Inflammatory macrophage treated with lipopolysaccharide for 4 hours (primary cell): ENCODE results near the gene FHOD3.
A peak's percentile ranks its signal among the peaks of the same experiment; 100 is the strongest.
"Not testable (repeated sequence)": the region's sequence is repeated elsewhere in the genome, so short reads cannot be mapped to it uniquely, and the experiment has no call there.

Source experiments
- DNase-seq: peaks from one replicate; pipeline ENCODE4 v3.0.0-alpha.2; 2020

FHOD3 gene

DNA sequence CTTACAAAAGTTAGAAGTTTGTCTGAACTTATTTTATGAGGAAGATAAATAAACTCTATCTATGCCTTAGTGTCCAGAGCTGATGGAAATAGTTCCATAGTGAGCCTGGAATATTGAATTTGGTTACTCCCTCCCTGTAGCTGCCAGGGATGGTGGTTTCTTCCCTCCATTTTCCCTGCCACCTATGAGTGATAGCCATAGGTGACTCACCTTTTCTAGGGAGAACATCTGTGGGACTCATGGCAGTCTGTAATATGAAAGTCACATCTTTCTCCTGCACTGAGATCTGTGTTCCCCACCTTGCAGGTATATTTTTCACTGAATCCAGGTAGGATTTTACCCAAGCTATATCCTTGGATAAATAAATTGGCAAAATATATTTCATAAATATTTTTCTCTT, 382.5 kb downstream of the FHOD3 start:
- DNase-seq: no peak

DNA sequence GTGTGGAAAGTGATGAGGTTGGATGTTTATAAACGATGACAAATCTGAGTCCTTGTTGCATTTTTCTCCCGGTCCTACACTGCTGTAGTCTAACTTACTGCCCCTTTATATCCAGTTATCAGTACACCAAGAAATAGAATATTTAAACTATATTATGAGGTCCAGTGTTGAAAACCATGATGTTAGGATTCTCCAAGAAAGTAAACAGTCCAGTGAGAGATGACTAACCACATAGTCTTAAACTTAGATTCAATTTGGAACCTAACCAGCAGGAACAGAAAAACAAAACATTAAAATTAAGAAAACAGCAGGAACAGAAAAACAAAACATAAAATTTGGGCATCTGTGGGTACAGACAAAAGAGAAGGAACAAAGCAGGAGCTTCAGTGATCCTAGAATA, 388.1 kb downstream of the FHOD3 start:
- no peak for DNase-seq

DNA sequence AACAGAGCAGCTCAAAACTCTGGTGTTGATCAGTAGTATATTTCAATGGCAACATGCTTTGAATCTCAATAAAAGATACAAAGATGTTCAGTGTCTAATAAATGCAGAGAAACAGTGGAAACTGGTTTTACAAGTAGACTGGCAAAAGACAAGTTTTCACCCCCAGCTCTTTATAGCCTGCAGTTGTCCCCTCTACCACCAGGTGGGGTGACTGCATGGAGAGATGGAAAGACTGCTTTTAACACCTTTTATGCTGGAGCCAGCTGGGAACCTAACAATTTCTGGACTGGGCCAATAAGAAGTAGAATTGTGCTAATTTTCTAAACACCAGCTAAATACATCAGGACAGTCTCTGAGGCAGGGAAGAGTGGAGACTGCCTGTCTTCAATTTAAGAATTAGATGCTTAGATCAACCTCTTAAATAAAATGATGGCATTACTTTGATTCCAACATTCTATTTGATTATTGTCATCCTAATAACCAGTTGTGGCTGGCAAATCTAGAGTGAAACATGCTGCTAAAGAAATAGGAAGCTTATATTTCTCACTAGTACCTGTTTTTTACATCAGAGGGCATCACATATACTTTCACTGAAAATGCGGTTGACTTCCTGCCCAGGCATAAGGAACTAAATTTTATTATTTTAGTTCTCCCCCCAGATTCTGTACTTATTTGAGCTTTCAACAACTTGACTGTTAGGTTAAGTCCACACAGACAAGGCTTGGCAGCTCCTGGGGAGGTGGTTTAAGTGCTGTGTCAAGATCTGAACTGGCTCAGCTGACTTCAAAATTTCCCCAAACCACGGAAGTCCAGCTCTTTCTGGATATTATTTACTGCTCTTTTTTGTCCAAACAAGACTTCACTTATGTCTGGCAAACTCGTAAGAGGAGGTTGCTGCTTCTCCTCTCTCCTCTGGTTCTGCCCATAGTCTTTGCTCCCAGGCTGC, 390.8 kb downstream of the FHOD3 start:
- peak; percentile 31 for DNase-seq

GRCh38 chr18:36692371-36692770, 394.9 kb downstream of the FHOD3 start:
- DNase-seq: no peak

DNA sequence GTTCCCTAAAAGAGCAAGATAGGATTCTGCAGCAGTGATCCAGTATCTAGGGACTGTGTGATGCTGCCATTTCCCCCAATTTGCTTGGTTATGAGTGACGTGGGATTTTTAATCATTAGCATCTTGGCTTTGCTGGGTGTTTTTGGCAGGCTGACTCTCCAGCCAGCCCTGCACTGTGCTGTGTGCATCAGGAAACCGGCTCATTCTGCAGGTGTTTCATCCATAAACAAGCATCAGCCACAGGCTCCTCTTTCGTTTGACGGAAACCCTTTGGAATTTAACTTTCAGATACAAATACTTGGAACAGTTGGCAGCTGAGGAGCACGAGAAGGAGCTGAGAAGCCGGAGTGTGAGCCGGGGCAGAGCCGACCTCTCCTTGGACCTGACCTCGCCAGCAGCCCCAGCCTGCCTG, 395.4 kb downstream of the FHOD3 start:
- DNase-seq: no peak

DNA sequence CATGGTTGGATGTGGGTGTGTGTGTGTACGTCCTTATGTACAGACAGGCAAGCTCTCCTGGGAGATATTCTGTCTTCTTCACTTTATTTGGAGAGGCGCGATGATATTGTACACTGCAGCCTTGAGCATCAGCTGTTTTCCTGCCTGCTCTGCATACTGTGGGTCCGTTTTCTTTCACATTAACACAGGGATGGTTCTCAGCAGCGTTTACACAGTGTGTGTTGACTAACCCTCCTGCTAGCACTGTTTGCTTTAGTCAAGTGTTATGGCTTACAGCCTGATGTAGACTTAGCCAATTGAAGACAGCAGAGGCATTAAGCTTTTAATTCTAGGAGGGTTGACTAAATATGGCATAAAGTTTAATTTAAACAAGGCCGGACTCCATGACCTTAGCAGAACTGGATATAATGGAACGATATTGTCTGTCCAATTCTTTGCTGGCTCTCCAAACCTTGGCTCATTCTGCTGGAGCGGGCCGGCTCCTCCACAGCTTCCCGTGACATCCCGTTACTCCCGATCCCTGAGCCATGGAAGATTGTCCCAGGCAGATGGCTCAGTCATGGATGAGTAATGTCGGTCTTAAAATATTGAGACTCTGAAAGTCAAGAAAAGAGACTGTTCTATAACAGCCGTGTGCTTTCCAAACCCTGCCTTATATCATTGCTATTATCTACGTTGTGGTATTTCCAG, 396.6 kb downstream of the FHOD3 start:
- DNase-seq: no peak

DNA sequence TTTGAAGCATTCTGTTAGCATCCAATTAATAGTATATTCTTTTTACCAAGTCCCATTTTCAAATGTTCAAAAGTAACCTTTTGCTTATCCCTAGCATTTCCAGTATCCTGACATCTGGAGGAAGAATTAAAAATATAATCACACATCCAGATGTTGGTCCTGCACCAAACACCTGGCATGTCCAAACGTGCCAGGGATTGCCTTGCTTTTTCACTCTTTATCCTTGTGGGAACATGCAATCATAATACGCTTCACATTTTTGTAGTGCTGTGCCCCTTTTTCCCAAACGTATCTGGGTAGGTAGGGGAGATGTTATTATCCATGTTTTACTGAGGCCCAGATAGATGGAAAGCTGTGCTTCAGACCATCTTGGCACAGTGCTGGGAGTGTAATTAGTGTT, 398.3 kb downstream of the FHOD3 start:
- no peak for DNase-seq

- DNase-seq: no peak
These were observed 400.4 kb downstream of the FHOD3 start for GRCh38 chr18:36697905-36698304.

DNA sequence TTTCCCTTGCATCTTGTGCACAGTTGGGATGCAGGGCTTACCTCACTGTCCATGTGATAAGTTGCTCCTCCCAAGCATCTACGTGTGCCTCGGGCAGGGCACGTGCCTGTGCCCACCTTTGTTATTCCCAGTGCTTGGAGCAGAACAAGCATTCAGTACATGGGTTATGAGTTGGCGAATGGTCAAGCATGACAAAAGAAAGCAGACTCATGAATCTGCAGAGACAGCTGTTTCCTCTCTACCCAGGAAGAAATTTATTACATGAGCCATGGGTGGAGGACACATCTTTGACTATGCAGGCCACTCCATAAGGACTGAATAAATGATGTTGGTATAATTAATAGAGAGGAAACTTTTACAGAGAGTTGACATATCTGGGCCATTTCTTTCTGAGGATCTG, 403.4 kb downstream of the FHOD3 start:
- DNase-seq: no peak

- DNase-seq: no peak
These were observed 405.0 kb downstream of the FHOD3 start for GRCh38 chr18:36702401-36703013.

DNA sequence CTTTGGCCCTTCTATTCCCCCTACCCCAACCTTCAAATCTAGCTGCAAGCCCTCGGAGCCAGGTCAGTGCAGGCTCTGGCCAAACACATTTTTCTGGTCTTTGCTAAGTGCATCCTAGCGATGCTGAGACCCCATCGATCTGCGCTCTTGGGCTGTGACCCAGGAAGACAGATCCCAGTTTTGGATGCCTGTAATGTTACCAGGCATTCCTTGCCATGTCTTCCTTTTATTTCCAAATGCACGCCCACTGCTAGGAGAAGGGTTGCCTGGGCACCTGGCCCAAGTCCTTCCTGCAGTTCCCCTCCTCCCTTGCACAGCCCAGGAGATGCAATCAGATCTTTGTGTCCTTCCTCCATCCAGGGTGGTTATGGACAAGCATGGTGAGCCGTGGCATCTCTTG, 406.6 kb downstream of the FHOD3 start:
- no peak for DNase-seq

- no peak for DNase-seq
These were observed 408.8 kb downstream of the FHOD3 start for GRCh38 chr18:36706134-36706881.

- DNase-seq: no peak
These were observed 410.9 kb downstream of the FHOD3 start for GRCh38 chr18:36708366-36708765.

GRCh38 chr18:36709315-36709714, 411.8 kb downstream of the FHOD3 start:
- no peak for DNase-seq

DNA sequence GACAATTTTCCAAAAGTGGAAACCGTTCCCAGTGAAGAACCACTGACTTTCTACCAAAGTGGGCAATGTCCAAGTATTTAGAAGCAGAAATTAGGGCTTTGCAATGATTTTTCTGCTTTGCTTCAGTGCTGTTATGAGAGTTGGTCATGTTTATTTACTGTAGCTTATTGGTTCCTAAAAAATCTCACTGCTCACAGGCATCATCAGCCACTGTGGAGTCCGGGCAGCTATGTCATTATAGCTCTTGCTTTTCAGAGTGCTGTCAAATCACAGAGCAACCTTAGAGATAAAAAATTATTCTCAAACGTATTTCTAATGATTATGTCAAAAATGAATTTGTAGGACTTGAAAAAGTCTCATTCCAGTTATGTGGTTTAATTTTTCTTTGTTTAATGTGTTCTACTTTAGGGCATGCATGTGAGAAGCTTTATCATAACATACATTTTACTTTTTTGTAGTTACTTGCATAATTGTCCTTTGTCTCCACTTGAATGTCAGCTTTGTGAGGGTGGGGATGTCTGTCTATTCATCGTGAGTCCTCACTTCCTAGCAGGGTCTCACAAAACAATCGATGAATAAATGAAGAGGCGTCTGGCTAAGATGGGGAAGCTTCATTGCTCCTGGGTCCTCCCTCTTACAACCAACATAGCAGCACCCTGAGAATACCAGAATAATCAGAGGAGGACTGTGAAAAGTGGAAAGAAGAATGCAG, 413.7 kb downstream of the FHOD3 start:
- DNase-seq: no peak

DNA sequence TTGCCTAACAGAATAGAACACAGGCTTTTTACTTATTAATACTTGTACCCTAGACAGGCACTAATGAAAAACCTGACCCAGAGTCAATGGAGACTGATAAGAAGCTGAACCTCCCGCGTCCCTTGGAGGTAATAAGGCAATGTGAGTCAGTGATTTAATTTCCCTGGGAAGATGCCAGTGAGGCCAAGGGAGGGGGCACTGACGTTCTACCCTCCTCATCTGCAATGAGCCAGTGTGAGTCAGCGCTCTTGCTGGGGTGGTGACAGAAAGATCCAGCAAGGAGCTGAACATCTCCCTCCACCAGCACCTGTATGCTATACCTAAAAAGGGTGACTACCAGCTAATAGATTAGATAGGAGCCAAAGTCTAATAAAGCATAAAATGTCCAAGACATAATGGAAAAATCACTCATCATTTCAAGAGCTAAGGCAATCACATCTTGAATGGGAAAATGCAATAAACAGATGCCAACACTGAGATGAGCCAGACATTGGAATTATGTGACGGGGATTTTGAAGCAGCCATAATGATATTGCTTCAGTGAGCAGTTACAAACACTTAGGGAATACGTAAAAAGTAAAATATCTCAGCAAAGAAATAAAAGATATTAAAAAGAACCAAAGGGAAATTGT, 414.4 kb downstream of the FHOD3 start:
- no peak for DNase-seq

DNA sequence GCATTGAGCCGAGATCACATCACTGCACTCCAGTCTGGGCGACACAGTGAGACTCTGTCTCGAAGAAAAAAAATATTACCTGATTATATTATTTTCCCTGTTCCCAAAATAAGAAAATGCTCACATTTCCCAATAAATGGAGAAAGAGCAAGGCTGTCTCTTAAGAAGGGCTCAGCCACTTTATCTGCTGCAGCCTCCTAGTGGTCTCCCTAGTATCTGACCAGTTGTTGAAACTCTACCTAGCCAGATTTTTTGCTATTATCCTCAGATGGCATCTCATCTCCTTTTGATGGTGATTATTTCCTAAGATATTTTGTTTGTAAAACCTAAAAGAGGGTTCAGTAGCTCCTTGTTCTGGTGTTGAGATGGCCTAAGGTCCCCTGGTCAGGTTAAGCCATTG, 417.0 kb downstream of the FHOD3 start:
- no peak for DNase-seq

DNA sequence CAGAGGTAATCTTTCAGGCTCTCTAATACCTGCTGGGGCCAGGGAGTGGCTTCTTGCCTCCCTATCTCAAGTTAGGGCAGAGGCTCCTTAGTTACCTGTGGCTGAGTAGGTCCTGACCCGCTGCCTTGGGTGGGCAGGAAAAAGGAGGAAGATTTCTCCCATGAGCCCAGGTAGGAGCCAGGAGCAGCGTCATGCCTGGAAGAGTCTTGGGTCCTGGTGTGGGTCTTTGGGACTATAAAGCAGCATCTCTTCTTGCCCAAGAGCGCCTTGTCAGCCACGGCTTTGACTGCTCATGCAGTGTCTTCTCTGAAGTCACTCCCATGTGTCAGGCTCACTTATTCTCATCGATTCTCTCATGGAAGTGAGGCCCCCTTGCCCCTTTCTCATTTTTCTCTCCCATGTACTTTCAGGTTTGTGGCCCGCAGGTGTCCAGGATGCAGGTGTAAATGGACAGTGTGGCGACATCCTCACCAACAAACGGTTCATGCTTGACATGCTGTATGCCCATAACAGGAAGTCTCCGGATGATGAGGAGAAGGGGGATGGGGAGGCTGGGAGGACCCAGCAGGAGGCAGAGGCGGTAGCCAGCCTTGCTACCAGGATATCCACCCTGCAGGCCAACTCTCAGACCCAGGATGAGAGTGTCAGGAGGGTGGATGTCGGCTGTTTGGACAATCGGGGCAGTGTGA, 420.1 kb downstream of the FHOD3 start:
- no peak for DNase-seq

- DNase-seq: no peak
These were observed 421.3 kb downstream of the FHOD3 start for GRCh38 chr18:36718705-36719328.

DNA sequence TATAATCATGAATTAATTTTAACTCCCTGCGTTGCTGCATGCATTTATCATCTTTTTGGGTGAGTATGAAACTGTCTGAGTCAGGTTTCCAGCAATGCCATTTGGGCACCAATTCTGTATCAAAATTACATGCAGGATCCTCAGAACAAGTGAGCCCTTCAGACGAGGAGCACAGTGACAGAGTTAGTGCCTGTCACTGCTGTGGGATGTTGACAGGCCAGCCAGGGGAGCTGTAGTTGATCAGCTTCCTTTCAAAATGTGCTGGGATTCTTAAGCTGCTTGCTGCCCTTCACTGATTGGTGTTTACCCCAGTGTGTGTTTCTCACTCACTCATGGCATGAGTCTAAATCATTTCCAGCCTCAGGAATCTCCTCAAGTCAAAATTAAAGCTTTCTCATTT, 422.1 kb downstream of the FHOD3 start:
- no peak for DNase-seq

DNA sequence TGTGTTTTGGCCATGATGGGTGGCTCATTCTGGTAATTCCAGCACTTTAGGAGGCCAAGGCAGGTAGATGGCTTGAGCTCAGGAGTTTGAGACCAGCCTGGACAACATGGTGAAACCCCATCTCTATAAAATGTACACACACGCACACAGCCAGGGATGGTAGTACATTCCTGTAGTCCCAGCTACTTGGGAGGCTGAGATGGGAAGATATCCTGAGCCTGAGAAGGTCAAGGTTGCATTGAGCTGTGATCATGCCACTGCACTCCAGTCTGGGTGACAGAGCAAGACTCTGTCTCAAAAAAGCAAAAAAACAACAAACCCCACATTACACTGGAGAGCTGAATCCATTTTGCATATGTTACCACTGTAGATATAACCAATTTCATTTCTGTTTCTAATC, 423.8 kb downstream of the FHOD3 start:
- DNase-seq: not testable (repeated sequence)
